GM10847 (cell line): ENCODE measurements around the gene DCAF8L2.

Source experiments
- POLR2A ChIP-seq: IDR thresholded peaks from 2 replicates; pipeline ENCODE4 v1.6.1; 2011; ENCODE audit not compliant: insufficient read length; ENCODE audit errors: extremely low read depth

The DCAF8L2 gene

GRCh38 chrX:27633328-27633727 is 43.2 kb downstream of the DCAF8L2 start:
- no peak for TF ChIP-seq POLR2A

- TF ChIP-seq POLR2A: no peak
Observed at GRCh38 chrX:27656581-27656980, 66.4 kb downstream of the DCAF8L2 start.

DNA sequence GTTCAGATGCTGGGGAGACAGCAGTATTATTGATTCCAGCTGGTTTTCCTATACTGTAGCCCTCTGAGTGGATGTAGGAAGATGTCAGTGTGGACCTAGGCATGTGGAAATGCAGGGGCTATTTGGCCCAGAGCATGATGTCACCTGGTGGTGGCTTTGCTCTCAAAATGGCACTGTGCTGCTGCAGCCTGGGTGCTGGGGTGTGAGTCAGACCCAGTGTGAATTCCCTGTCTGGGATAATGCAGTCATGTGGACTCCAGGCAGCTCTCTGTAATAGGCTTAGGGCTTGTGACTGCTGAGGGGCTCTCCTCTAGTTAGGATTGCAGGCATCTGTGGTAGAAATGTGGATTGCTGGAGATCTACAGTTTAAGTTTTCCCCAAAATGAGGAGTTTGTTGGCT is 70.7 kb downstream of the DCAF8L2 start:
- TF ChIP-seq POLR2A: no peak

DNA sequence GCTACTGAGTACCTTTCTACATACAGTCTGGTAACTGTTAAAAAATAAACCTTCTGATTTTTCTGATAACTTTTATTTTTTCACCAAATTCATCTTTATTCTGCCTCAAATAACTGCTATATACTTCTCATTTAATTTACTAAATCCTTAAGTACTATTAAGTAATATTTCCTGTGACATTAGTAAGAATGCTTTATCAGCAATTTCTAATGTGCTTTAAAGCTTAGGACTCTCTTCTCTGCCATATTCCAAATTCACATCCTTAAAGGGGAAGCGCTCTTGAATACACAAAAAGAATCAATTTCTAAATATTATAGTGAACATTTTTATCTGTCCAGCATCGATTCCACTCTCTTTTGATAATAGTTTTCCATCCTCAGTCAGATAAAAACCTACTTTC is 81.1 kb downstream of the DCAF8L2 start:
- TF ChIP-seq POLR2A: no peak

GRCh38 chrX:27674491-27674890 is 84.3 kb downstream of the DCAF8L2 start:
- no peak for TF ChIP-seq POLR2A

- TF ChIP-seq POLR2A: no peak
Observed at GRCh38 chrX:27675493-27675892, 85.3 kb downstream of the DCAF8L2 start.

DNA sequence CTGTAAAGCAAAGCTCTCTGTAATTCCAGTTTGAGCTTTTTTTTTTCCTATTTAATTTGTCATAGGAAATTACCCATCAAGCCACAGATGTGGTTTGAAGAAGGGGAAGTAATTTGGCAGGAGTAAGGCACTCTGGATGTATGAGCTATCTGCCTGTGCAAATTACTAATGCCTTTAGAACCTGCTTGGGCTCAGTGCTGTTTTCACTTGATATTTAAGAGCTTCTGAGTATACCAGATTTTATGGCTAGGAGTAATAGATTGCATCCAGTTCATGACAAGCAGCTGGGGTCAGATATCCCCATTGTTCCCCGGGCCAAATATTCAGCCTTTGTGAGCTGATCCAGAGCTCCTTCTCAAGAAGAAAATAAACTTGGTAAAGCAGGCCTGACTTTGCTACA is 89.1 kb downstream of the DCAF8L2 start:
- no peak for TF ChIP-seq POLR2A

- TF ChIP-seq POLR2A: no peak
Observed at GRCh38 chrX:27680726-27681125, 90.6 kb downstream of the DCAF8L2 start.

DNA sequence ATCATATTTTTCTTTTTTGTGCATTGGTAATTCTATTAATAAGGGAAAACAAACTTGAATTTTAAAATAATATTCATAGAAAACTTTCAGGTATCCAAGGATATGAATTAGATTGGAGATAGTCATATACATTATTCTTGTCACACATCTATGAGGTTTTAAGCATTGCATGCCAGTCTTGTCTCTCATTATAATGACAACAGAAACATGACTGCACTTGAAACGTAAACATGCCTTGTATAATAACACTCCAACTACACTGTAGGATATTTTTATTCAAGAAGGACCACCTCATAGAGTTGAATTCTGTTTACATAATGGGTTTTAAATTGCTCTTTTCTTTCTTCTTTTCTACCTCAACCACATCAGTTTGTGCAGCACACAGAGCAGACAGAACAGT is 104.5 kb downstream of the DCAF8L2 start:
- TF ChIP-seq POLR2A: no peak

- no peak for TF ChIP-seq POLR2A
Observed at GRCh38 chrX:27706526-27706925, 116.4 kb downstream of the DCAF8L2 start.

GRCh38 chrX:27715610-27716009 is 125.5 kb downstream of the DCAF8L2 start:
- no peak for TF ChIP-seq POLR2A

DNA sequence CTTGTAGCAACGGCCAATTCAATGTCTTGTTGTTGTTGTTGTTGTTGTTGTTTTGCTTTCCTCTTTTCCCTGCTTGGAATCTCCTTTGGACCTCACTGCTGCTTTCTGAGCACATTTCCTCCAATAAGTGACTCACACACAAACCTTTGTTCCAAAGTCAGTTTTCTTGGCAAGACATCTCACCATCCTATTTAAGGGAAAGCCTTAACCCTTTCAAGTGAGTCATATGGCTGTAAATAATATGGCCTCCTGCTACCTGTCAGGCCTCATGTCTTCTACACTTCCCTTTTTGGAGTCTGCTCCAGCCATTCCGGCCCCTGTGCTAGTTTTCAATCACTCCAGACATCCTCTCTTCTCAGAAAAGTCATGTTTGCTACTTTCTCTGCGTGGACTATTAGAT is 138.1 kb downstream of the DCAF8L2 start:
- no peak for TF ChIP-seq POLR2A

DNA sequence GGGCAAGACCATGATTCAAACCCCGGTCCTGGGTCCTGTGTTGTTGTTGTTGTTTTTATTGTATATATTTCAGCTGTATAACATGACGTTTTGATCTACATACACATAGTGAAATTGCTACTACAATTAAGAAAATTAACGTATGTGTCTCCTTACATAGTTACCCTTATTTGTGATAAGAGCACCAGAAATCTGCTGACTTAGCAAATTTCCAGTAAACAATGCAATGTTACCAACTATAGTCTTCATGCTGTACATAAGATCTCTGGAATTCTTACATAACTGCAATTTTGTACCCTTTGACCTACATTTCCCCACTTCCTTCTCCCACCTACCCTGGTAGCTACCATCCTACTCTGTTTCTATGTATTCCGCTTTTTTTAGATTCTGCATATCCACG is 141.8 kb downstream of the DCAF8L2 start:
- no peak for TF ChIP-seq POLR2A

DNA sequence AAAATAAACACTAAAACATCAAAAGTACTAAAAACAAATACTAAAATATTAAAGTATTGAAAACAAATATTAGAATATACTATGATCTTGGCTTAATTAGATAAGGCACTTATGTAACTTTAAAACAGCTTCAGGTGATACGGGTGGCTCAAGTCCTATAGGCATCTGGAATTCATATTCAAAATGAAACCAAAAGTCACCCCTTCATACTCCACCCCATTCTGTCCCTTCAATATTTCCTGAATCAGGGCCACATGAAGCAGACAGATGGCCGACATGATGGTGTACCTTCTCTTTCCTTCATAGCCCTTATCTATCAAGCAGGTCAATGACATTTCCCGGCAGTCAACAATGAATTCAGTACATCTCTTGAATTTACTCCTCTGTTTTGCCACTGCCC is 145.8 kb downstream of the DCAF8L2 start:
- no peak for TF ChIP-seq POLR2A

DNA sequence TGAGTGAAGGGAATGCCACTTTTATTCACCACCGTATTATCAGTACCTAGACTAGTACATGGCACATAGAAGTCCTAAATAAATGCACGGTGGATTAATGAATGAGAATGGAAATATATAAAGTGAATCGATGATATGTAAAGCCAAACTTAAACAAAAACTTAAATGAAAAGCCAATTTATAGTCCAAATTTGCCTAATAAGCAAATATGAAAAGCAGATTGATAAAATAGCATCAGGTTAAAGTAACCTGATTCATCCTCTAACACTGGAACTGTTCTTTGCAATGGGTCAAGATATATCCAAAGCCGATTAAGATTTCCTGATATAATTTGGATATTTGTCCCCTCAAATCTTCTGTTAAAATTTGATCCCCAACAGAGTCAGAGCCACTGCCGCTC is 150.8 kb downstream of the DCAF8L2 start:
- TF ChIP-seq POLR2A: no peak

- TF ChIP-seq POLR2A: no peak
Observed at GRCh38 chrX:27746516-27746915, 156.4 kb downstream of the DCAF8L2 start.

- no peak for TF ChIP-seq POLR2A
Observed at GRCh38 chrX:27751976-27752375, 161.8 kb downstream of the DCAF8L2 start.

DNA sequence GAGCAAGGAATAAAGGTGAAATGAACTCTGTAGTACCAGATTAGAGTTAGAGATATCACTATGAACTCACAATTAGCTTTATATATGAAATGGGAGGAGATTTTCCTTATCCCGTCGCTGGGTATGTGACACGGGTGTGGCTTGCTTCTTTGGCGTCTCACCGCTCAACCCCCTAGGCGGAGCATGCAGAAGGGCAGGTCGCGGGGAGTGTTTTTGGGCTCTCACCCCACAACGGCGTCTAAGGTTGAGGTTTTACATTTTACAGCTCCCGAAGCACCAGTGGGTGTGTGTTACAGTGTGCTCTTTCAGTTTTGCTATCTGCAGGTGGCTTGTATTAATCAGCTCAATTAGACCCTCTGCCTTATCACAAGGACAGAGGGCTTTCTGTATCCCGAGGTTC is 175.6 kb downstream of the DCAF8L2 start:
- TF ChIP-seq POLR2A: no peak
